ENCODE data around the gene MAGED2. TPM values are rescaled to one million over a fixed set of nuclear protein-coding genes. Genes with fewer than 3 reads are reported as not detected.
"Not testable (repeated sequence)": the region's sequence is repeated elsewhere in the genome, so short reads cannot be mapped to it uniquely, and the experiment has no call there.

The MAGED2 gene
- total RNA-seq, 1 donor from 2014 or later = 52.1 TPM

DNA sequence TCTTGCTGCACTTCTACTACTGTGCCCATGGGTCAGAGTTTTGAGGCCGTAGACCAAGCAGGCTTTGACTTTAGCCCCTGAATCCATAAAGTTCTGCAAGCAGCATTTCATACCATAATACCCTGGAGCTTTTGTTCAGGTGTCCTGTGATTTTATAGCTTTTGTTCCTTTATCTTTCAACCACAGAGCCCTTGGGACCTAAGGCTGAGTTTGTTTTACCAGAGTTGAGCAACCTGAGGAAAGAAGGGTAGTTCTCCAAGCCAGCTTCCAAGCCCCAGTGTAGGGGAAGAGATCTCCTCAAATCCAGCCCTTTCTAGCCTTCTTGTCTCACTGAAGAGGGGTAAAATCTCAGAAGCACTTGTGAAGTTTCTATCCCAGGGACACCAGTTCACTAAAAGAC is 35.1 kb downstream of the MAGED2 start:
- DNase-seq (ENCODE audit: low read depth) (no peak), FAIRE-seq (no peak)
- TF ChIP-seq, protein P1, sequence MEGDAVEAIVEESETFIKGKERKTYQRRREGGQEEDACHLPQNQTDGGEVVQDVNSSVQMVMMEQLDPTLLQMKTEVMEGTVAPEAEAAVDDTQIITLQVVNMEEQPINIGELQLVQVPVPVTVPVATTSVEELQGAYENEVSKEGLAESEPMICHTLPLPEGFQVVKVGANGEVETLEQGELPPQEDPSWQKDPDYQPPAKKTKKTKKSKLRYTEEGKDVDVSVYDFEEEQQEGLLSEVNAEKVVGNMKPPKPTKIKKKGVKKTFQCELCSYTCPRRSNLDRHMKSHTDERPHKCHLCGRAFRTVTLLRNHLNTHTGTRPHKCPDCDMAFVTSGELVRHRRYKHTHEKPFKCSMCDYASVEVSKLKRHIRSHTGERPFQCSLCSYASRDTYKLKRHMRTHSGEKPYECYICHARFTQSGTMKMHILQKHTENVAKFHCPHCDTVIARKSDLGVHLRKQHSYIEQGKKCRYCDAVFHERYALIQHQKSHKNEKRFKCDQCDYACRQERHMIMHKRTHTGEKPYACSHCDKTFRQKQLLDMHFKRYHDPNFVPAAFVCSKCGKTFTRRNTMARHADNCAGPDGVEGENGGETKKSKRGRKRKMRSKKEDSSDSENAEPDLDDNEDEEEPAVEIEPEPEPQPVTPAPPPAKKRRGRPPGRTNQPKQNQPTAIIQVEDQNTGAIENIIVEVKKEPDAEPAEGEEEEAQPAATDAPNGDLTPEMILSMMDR (IDR thresholded peaks at IDR 0.05; ENCODE audit: insufficient read depth, low read length, severe bottlenecking) = no peak
- Histone ChIP-seq H3K27me3 (ENCODE audit: control insufficient read depth, insufficient read depth, low read length) (no peaks in the 10 kb centered on the region), H3K36me3 (ENCODE audit: control insufficient read depth, insufficient read depth, low read length) (no peaks in the 10 kb centered on the region), H3K4me3 (ENCODE audit: low read depth, low read length) (no peak overlapping the region)

DNA sequence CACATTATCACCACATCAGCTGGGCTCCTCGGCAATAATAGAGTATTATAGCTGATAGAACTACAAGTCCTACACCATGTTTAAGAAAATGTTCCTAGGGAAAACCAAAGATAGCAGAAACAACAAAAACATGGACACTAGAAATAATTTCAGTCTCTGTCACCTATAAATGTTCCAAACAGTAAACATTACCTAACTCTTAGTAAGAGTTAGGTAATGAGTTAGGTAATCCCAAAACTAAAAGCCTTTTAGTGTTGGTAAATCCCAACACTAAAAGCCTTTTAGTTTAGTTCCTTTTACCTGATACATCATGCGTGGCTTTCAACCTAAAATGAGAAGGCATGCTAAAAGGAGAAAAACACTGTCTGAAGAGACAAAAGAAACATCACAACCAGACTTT is 35.5 kb downstream of the MAGED2 start:
- Histone ChIP-seq H3K36me3 (ENCODE audit: control insufficient read depth, insufficient read depth, low read length) (no peaks in the 10 kb centered on the region), H3K27me3 (ENCODE audit: control insufficient read depth, insufficient read depth, low read length) (no peaks in the 10 kb centered on the region), H3K4me3 (ENCODE audit: low read depth, low read length) (no peak overlapping the region)
- FAIRE-seq (no peak), DNase-seq (ENCODE audit: low read depth) (peak; percentile 2)
- TF ChIP-seq, protein P1 (IDR thresholded peaks at IDR 0.05; ENCODE audit: insufficient read depth, low read length, severe bottlenecking) = no peak

DNA sequence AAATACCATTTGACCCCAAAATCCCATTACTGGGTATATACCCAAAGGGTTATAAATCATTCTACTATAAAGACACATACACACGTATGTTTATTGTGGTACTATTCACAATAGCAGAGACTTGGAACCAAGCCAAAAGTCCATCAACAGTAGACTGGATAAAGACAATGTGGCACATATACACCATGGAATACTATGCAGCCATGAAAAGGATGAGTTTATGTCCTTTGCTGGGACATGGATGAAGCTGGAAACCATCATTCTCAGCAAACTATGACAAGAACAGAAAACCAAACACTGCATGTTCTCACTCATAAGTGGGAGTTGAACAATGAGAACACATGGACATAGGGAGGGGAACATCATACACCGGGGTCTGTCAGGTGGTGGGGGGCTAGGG is 40.2 kb downstream of the MAGED2 start:
- not testable (repeated sequence) for H3K36me3 ChIP-seq (ENCODE audit: control insufficient read depth, insufficient read depth, low read length); FAIRE-seq; DNase-seq (ENCODE audit: low read depth); H3K4me3 ChIP-seq (ENCODE audit: low read depth, low read length); H3K27me3 ChIP-seq (ENCODE audit: control insufficient read depth, insufficient read depth, low read length)

DNA sequence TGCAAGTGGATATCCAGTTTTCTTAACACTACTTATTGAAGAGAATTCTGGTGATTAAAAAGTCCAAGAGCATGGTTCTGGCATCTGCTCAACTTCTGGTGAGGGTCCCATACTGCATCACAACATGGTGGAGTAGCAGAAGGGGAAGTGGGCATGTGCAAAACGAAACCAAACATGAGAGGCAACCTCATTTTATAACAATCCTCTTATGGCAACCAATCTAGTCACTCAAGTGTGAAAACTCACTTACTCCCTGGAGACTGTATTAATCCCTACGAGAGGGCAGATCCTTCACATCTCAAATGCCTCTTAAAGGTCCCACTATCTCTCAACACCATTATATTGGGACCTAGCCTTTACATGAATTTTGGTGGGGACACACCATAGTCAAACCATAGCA is 57.7 kb downstream of the MAGED2 start:
- TF ChIP-seq, protein P1 (IDR thresholded peaks at IDR 0.05; ENCODE audit: insufficient read depth, low read length, severe bottlenecking) = no peak
- Histone ChIP-seq H3K4me3 (ENCODE audit: low read depth, low read length) (no peak overlapping the region), H3K27me3 (ENCODE audit: control insufficient read depth, insufficient read depth, low read length) (no peaks in the 10 kb centered on the region), H3K36me3 (ENCODE audit: control insufficient read depth, insufficient read depth, low read length) (no peaks in the 10 kb centered on the region)
- DNase-seq (ENCODE audit: low read depth) (no peak), FAIRE-seq (no peak)

Other genes with a start within 250 kb of the MAGED2 start
- gene ITIH6, start 9.5 kb upstream of the MAGED2 start, total RNA-seq = not detected in 2 replicates
- not detected in 2 replicates for gene TRO, start 113.1 kb downstream of the MAGED2 start, total RNA-seq
- 0.13 and 0.26 TPM in 2 replicates for gene PFKFB1, start 186.4 kb downstream of the MAGED2 start, total RNA-seq
- 7.1 and 14.3 TPM in 2 replicates for gene APEX2, start 192.6 kb downstream of the MAGED2 start, total RNA-seq
- gene ALAS2, start 223.2 kb downstream of the MAGED2 start, total RNA-seq = not detected in 2 replicates

All from bronchial epithelial cell (primary cell).